COR-L47 (cell line): ENCODE measurements around the gene SRMS.

Source experiments
- DNase-seq: peaks from one replicate; lab custom pipeline; 2025; lab: John Stamatoyannopoulos, UW

Gene SRMS

DNA sequence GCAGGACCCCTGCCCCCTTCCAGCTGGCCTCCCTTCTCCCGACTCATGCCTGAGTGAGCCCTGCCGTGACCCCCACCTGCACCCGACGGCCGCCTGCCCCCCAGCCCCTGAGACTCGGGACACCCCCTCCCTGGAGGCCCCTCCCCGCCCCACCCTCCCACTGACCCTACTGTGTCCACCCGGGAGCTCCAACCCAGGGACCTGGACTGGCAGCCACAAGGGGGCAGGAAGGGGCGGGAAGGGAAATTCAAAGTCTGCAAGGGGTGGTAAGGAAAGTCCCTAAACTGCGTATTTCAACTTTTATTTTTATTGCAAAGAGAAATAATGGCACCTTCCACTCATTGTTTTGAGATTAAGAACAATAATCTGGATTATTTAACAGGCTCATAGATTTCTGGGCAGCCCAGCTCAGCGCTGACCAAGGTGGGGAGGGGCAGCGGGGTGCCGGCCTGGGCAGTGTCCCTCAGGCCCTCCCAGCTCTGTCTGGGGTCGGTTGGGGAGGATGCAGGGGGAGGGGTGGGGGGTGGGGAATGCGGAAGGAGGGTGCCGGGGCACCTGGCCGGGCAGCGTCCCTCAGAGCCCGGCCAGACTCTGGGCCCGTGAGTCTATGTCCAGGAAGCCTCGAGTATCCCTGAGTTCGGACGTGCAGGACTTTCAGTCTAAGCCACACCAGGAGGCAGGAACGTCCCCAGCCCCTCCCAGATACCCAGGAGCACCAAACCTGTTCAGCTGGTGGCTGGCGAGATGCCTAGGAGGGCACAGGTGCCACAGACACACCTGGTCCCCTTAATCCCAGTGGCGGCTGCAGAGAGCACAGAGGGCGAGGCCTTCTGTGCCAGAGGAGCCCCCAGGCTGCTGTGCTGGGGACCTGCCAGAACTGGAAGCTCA, 9.1 kb downstream of the SRMS start:
- DNase-seq = peak; percentile 90

DNA sequence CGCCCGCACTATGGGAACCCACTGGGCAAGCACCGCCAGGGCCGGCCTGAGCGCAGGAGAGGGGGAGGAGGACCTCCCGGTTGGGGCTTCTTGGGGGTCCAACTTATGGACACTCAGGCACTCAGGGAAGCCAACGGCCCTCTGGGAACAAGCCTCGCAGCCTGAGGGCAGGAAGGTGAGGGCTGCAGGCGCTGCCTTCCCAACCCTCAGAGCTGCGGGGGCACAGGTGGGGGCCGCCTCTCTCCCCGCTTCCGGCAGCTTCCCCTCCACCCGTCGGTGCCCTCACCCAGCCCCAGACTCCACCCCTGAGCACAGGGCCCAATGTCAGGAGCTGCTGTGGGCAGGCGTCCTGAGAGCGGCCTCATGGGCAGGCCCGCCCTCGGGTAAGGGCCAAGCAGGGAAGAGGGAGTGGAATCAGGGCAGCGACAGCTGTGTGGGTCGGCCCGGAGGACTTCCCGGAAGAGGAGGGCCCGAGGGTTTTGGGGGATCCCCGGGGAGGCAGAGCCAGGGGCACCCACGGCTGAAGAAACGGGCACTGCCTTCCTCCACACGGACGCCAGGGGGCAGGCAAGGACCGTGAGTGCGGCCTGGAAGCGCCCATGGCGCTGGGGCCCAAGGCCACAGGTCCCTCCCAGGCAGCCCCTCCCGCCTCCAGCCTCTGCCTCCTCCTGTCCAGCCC, 9.9 kb downstream of the SRMS start:
- peak; percentile 63 for DNase-seq

DNA sequence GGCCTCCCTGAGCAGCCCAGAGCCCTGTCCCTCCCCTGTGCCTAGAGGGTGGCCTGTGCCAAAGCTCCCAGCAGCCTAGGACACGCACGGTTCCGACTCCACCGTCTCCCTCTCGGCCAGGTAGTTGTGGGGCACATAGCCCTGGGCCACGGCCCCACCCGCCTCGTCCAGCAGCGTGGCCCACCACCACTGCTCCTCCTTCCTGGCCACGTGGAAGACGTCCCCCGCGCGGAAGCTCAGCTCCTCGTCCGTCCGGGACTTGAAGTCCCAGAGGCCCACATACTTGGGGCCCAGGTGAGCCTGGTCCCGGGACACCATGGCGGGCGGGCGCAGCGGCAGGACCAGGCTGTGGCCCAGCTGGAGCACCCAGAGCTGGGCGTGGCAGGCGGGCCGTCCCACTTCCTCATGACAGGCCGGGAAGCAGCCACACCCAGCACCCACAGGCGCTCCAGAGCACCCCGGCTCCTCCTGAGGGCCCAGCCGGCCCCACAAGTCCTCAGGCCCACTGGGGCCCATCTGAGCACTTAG, 10.5 kb downstream of the SRMS start, which contains the start of gene PTK6:
Gene PTK6, minus strand, starts transcription at position 380 of the 528 bp plus-strand sequence. Its CDS starts 62 bp downstream, at position 318.
- DNase-seq = no peak

DNA sequence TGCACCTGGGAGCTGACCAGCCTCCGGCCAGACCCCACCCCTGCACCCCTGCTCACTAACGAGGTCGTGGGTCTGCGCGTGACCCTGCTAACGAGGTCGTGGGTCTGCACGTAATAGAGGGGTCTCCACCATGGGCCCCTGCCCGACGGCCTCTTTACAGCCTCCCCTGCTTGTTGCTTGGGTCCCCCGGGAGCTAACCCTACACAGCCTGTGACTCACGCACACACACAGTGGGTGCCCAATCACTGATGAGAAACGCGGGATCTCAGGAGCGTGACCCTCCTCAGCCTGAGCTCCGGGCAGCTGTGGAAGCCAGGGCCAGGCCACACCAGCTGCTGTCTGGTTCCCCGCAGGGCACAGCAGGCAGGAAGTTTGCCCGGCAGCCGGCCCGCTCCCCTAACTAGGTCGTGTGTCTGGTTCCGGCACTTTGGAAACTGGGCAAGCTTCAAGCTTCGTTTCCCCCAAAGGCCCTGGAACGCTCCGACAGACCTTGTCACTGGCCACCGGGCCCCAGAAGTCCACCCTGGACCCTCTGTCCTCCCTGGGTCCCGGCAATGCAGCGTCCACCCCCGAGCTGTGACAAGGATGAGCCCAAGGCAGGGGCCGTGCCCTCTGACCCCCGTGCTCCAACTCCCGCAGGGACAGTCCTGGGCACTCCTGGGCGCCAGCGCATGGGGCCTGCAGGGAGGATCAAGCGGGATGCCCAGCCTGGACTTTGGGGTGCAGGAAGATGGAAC, 11.1 kb downstream of the SRMS start:
- peak; percentile 48 for DNase-seq

DNA sequence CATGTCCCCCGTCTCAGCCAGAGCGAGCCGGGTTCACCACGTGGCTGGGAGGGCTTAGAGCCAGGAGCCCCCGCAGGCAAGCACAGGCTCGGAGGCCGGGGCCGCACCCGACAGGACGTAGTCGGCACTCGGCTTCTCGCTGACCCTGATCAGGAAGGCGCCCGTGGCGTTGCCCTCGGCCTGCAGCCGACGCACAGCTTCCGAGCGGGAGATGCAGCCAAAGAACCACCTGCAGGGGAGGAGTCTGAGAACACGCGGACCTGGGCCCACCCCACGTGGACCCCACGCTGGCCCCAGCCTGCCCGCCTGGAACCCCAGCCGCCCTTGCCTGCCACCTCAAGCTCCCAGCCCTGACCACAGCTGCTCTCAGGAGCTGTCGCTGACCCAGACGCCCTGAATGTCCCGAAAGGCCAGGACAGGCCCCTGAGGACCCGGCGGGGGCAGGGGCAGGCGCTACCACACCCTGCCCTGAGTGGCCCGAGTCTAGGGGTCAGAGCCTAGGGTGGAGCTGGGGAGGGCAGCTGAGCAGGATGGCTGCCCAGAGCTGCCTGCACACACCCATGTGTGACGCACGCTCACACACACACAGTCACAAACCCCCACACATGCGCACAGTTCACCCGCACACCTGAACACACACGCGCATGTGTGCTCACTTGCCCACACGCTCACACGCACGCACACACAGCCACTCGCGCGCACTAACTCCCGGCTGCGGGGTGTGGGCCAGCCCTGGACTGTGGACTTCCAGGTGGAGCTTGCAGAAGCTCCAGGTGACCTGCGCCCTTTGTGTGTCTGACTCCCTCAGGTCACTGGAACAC, 12.5 kb downstream of the SRMS start:
- DNase-seq = no peak

DNA sequence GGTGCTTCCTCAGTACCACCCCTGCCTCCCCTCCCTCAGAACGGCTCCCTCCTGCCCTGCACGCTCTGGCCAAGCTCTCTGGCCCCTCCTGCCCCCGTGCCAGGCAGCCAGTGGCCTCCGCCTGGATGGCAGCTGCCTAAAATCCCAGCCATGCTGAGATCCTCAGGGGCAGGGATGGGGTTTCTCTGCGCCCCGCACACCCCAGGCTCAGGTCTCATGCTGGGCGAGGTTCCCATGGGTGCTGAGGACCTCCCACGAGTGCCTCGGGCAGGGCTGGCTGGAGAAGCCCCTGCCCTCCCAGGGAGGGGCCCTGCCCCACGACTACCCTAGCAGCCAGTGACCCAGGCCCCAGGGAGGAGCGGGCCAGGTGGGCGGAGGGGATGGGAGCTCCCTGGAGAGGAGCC, 13.1 kb downstream of the SRMS start:
- no peak for DNase-seq

DNA sequence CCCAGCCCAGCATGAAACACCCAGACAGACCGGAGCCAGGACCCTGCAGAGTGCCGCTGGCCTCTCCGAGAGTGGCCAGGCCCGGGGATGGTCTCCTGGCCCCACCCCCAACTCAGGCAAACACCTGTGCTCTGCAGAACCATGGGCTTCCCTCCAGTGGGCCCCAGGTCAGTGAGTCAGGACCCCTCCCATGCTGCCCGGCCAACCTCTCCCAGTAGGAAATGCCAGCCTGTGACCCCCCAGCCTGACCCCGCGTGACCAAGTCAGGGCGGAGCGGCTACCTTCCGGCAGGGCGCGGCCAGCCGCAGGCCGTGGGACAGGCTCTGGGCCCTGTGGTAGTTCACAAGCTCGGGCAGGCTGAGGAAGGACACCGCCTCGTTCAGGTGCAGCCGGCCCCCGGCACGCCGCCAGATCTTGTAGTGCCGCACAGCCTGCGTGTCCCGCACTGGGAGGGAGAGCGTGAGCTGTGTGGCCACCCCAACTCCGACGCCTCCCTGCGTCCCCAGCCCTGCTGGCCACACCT, 13.6 kb downstream of the SRMS start:
- DNase-seq = no peak

DNA sequence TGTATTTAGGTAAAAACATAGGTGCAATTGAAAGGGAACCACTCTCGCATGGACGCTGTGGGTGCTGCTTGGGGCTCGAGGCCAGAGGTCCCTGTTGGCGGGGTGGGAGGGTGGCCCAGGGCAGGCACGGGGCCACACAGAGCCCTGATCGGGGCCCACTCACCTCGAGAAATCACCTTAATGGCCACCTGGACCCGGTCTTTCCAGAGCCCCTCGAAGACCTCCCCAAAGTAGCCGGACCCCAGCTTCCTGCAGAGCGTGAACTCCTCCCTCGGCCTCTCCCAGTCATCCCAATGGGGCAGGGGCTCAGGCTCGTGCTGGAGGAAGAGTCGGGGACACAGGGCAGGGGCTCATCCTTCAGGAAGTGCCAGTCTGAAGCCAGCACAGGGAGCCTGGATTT, 14.2 kb downstream of the SRMS start:
- no peak for DNase-seq

DNA sequence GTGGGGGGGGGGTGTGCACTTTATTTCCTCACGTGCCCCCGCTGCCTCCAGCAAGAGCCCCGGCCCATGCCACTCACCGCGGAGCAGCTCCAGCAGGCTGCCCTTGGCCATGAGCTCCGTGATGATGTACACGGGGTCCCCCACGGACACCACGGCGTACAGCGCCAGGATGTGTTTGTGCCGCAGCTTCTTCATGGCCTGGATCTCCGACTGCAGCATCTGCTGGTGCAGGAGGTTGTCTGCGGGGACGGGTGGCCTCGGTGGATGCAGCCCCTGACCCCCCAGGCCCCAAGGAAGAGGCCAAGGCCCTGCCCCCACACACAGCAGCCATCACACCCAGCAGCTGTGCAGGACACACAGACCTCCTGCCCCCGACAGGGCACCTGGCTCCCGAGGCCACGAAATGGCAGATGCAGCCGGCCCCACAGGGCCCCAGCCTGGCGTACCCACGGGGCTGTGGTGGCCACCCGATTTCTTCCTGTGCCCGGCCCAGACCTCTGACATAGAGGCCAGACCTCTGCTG, 15.0 kb downstream of the SRMS start:
- no peak for DNase-seq

DNA sequence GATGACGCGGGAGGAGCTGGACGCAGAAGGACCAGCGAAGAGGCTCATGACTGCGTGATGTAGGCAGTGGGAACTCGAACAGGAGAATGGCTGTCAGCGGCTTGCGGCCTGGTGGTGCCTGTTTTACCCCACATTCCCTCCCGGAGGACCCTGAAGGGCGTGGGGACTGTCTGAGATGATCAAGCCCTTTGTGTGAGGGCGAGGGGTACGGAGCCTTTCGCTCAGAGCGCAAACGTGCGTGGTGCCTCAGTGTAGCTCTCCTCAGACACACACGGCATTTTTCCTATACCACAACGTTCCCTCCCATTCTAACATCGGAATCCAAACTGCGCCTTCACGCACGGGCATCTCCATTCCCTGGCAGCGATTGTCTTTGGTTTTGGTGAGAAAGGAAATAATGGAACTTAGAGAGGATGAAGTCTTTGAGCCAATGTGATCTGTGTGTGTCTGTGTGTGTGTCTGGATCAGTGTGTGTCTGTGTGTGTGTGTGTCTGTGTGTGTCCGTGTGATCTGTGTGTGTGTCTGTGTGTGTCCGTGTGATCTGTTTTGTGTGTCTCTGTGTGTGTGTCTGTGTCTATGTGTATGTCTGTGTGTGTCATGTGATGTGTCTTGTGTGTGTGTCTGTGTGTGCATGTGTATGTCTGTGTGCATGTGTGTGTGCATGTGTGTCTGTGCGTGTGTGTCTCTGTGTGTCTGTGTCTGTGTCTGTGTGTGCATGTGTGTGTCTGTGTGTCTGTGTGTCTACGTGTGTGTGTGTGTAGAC, 15.7 kb downstream of the SRMS start:
- DNase-seq = no peak

DNA sequence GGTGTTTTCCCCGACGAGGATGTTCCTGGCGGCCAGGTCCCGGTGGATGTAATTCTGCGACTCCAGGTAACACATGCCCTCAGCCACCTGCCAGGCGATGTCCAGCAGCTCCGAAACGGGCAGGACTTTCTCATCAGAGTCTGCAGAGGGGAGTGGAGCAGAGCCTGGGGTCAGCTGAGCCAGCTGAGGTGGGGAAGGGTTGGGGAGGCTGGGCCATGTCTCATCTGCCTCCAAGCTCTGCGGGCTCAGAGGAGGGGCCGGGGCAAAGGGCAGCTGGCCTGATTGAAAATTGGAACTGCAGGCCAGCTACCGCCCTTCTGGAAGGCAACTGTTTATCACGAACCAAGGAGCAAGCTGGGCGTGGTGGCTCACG, 16.8 kb downstream of the SRMS start:
- no peak for DNase-seq

DNA sequence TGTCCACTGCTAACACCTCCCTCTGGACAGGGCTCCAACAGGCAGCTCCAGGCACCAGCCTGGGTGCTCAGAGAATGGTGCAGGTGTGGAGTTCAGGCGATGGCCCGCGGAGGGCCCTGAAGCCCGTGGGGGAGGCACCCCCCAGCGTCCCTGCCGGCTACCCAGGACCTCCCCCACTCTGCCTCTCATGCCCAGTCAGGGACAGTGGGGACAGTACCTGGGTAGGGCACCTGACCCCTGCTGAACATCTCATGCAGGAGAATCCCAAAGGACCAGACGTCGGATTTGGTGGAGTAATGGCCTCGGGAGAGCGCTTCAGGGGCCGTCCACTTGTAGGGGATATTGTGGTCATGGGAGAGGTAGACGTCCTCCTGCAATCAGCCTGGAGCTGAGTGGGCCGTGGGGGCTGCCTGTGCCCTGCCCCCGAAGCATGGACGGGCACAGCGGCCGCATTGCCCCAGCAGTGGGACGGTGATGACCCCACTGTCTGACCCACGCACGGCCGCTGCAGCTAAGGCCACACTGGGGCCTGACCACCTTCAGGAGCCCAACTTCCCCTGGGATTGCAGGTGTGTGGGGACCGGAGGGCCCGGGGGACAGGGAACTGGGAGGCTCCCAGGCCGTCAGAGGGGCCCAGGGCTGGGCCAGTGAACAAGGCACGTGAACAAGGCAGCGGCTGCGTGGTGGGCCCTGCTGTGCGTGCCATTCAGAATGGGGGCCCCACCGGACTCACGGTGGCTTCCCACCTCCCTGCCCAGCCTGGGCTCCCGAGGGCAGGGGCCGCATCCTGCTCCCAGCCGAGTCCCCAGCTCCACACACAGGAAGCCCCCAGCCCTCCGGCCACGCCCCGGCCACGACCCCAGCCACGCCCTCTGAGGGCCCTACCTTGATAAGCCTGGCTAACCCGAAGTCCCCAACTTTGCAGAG, 17.4 kb downstream of the SRMS start:
- DNase-seq = no peak

DNA sequence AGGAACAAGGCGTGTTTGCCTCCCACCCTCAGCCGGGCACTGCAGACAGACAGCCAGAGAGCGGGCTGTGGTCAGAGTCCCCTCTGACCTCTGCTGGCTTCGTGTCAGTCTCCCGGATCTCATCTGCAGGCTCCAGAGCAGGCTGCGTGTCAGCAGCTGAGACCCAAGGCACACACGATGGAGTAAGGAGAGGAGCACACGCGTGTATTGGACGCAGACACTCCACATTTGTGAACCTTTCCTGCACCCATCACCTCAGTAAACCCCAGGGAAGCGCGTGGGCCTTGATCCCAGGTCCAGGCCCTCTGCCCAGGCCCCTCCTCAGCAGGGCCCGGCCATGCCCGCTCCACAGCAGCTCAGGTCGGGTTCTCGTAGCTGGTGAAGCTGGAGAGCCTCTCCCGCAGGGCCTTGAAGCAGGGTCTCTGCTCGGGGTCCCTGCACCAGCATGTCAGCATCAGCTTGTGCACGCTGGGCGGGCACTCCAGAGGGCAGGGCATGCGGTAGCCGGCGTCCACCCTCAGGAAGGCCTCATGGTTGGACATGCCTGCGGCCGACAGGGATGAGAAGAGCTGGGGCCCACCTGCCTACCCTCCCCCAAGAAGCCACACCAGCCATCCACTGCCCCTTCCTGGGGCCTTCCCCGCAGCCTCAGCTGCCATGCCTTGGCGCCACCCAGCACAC, 18.2 kb downstream of the SRMS start:
- DNase-seq = no peak

DNA sequence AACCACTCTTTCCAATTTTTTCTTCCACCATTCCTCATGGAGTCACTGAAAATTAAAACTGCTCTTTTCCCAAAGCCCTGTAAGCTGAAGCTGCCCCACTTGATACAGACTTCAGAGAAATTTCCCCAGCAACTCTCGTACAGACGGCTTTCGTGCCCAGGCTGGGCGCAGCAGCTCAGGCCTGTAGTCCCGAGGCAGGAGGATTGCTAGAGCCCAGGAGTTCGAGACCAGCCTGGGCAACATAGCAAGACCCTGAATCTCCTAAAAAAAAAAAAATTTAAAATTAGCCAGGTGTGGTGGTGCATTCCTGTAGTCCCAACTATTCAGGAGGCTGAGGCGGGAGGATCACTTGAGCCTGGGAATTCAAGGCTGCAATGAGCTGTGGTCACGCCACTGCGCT, 20.4 kb downstream of the SRMS start:
- DNase-seq = no peak

DNA sequence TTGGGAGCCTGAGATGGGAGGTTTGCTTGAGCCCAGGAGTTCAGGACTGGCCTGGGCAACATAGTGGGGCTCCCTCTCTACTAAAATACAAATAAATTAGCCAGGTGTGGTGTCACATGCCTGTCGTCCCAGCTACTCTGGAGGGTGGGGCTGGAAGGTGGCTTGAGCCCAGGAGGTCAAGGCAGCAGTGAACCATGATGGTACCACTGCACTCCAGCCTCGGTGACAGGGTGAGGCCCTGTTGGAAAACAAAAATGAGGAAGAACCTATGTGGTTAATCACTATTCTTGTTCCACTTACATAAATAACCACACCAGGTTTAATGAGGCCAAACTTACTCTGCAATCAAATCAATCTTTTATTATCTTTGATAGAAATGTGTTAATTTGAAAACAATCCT, 21.6 kb downstream of the SRMS start:
- no peak for DNase-seq

DNA sequence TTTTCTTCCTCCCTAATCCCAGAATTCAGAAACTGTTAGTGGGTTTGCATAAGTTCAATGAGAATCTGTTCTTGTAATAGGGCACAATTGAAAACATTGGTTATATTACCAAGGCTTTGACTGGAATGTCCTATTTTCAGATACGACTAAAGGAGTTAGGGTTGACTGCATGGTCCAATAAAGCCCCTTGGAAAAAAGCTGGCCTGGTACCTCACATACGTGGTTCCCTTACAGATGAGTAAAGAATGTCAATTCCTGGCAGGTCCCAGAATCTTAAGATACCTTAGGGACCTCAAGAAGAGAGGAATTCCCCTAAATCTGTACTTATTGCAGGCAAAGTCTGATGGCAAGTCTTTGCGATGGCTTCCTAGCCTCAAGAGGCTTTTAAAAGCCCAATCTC, 22.4 kb downstream of the SRMS start:
- DNase-seq = no peak

DNA sequence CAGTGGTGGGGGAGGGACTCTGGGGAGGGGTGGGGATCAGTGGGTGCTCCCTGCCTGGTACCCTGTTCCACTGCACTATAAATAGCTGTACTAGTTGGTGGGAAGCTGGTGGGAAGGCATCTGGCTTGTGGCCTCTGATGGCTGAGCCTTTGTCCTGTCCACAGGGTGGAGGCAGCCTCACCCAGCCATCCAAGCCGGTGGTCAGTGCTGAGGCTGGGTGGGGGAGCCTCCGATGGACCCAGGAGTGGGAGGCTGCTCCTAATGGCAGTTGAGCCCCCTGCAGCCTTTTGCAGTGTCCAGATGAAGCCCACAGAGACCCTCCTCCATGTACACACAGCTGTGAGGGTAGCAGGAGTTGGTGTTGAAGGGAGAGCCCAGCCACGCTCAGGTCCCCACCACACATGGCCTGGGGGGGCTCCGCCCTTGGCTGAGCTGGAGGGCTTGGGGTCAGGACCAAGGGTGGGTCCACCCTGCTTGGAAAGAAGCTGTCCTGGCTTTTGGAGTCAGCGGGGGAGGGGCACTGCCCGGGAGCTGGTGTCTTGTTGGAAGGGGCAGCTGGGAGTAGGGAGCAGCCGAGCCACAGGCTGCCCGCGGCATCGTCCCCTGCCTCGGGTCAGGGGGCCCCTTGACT, 24.5 kb downstream of the SRMS start:
- no peak for DNase-seq
